Inferior parietal cortex (tissue), 1 donor: ENCODE results near the gene TMEM86B.
"Not testable (repeated sequence)": the region's sequence is repeated elsewhere in the genome, so short reads cannot be mapped to it uniquely, and the experiment has no call there.

ENCODE experiments used
- DNase-seq: peaks from one replicate; pipeline ENCODE4 v3.0.0-alpha.2; 2016; ENCODE audit errors: extremely low spot score

Gene TMEM86B

GRCh38 chr19:55220525-55220924 lies 8.0 kb downstream of the TMEM86B start:
- DNase-seq, result no peak

DNA sequence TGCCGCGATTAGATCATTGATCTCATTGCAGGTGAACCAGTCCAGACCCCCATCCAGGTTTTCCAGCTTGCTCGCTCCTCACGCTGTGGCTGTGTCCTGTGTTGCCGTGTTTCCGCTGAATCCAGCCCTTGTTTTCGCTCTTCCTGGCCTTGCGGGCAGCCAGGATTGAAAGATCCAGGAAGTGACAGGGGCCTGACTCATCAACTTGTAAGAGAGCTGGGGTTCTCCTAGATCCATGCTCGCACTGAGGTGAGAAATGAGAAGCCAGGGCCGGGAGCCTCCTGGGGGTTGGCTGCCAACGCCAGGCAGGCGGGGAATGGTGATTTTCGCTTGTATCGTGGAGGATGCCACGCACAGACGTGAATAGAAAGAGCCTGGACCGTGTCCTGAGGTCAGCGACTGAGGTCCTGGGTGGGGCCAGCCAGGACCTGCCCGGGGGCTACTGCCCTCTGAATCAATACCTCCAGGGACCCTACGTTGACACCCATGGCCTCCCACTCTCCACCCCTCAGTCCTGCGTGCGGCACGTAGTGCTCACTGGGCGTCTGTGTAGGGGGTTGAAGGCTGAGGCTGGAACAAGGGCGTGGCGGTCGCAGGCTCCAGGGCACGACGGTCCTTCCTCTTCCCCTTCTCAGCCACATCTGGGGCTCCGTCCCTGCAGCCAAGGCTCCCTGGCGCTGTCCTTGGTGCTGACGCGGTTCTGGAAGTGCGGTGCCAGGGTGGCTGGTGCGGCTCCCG lies 11.9 kb downstream of the TMEM86B start:
- peak; percentile 92 for DNase-seq

GRCh38 chr19:55213547-55213946 lies 15.0 kb downstream of the TMEM86B start:
- DNase-seq, result no peak

GRCh38 chr19:55212447-55212846 lies 16.1 kb downstream of the TMEM86B start:
- DNase-seq, result no peak

DNA sequence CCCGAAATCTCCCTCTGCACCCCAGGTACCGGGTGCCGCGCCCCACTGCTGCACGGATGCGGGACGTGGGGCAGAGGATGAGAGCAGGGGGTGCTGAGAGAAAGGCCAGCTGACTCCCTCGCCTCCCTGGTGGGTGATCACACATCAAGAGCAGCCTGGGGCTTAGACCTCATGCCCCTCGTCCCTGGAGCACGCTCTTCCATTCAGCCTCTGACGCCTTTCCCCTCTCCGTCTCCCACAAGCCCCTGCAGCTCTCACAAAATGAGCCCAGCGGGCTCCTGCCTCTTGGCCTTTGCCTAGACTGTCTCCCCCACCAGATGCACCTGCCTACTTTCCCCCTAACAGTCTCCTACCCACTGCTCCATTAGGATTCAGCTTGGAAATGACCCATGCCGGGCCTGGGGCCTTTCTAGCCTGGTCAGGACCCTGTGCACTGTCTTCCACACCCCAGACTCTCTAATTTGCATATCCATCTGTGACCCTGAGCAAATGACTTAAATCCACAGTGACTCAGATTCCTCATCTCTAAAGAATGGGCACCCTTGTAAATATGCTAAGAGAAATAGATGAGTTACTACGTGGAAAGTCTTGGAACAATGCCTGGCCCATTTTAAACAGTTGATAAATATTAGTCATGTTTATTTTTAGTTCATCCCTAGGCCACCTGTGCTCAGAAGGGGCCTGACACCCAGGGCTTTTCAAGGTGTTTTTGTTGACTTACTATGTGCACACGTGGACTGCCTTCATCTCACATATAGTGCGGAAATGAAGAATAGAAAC lies 18.7 kb downstream of the TMEM86B start:
- DNase-seq, result no peak

- no peak for DNase-seq
Measured at GRCh38 chr19:55208880-55209692, 19.5 kb downstream of the TMEM86B start, which contains the start of gene PTPRH. Gene PTPRH, minus strand, starts transcription at chr19:55209501. Its CDS starts 68 bp downstream, at chr19:55209433.

- DNase-seq, result peak; percentile 37
Measured at GRCh38 chr19:55206664-55207500, 21.7 kb downstream of the TMEM86B start.

DNA sequence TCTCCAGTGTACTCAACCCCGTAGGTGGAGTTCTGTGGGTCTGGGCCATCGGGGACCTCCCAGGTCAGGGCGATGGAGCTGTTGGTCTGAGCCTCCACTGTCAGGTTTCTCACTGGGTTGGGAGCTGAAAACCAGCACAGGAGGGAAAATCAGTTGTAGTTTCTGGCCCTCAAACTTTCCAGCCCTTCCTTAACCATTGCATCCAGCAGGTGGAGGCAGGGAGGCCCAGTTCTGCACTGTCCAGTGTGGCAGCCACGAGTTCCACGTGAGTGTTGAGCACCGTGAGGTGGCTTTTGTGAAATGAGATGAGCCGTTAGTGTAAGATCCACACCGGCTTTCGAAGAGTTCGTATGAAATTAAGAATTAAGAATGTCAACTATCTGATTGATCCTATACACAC lies 26.4 kb downstream of the TMEM86B start:
- not testable (repeated sequence) for DNase-seq

DNA sequence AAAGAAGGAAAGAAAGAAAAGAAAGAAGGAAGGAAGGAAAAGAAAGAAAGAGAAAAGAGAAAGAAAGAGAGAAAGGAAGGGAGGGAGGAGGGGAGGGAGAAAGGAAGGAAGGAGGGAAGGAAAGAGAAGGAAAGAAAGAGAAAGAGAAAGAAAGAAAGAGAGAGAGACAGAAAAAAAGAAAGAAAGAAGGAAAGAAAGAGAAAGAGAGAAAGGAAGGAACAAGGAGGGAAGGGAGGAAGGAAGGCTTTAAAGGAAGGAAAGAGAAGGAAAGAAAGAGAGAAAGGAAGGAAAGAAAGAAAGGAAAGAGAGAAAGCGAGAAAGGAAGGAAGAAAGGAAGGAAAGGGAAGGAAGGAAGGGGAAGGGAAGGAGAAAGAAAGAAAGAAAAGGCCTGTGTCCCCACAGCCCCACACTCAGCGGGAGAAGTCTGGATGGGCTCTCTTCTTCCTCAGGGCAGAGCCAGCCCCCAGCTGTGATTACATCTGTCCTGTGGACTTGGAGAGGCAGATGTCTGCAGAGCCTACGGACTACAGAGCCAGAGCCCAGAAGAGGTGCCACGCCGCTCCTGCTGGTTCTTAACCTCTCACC lies 28.9 kb downstream of the TMEM86B start:
- DNase-seq, result no peak

- DNase-seq, result no peak
Measured at GRCh38 chr19:55198651-55199050, 29.9 kb downstream of the TMEM86B start.

DNA sequence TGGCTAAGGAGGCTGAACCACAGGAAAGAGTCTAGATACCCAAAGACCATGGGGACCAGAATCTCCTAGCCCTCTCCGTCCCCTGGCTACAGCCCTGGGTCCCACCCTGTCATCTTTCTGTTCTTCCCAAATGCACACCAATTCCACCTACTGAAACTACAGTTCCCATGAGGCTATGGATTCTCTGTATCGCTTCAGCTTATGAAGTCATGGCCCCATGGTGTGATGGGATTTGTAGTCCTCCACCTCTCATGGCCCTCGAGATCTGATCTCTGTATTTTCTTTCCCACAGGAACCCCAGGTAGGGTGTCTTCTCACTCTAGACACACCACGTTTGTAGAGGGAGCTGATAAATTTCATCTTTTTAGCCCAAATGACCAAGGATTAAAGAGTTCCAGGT lies 31.0 kb downstream of the TMEM86B start:
- DNase-seq, result no peak

GRCh38 chr19:55196803-55197202 lies 31.8 kb downstream of the TMEM86B start:
- no peak for DNase-seq

DNA sequence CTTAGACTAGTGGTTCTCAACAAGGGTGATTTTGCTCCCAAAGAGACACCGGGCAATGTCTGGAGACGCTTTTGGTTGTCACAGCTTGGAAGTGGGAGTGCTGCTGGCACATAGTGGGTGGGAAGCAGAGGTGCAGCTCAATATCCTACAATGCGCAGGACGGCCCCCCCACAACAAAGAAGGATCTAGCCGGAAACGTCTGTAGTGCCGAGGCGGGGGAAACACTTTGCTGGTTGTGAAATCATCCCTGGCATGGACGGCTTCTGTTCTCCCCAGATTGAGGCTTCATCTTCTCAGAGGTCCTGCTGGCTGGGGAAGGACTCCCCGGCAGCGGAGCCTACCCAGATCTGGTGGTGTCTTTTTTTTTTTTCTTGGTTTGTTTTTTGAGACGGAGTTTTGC lies 35.1 kb downstream of the TMEM86B start:
- no peak for DNase-seq

GRCh38 chr19:55189403-55189835 lies 39.1 kb downstream of the TMEM86B start:
- peak; percentile 57 for DNase-seq

DNA sequence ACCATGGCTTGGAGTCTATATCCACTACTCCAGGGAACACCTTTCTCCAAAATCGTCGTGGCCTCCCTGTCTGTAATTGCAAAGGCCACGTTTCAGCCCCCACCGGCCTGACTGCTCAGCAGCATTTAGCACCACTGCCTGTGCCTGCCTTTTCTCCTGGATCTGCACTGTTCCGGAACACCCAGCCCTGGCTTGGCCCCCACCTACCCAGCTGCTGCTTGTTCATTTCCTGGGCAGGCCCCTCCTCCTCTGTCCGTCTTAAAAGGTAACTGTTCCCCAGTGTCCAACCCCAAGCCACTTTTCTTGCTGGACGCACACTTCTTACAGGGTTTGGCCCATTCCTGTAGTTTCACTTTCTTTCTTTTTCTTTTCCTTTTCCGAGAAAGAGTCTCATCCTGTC lies 39.9 kb downstream of the TMEM86B start:
- no peak for DNase-seq

DNA sequence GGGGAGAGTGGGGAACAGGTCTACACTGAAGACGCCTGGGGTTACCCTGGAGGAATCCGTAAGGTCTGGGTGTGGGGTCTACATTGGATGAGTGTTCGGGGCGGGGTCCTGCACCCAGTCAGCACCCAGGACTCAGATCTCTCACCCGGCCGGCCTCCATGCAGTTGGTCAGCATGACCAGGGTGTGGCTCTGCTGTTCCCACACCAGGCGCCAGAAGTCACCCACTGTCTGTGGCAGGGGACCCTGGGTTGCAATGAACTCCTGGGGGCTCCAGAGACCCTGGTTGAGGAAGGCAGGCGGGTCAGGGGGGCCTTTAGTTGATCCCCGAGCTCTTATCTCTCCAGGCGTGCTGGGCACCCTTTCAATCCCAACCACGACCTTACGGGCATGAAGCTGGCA lies 42.5 kb downstream of the TMEM86B start:
- DNase-seq, result no peak

- no peak for DNase-seq
Measured at GRCh38 chr19:55181740-55182139, 46.8 kb downstream of the TMEM86B start.

- no peak for DNase-seq
Measured at GRCh38 chr19:55179606-55180484, 48.7 kb downstream of the TMEM86B start, which contains the start of gene SYT5. Gene SYT5, minus strand, starts transcription at chr19:55180289. Its CDS starts 1,248 bp downstream, at chr19:55179041.

DNA sequence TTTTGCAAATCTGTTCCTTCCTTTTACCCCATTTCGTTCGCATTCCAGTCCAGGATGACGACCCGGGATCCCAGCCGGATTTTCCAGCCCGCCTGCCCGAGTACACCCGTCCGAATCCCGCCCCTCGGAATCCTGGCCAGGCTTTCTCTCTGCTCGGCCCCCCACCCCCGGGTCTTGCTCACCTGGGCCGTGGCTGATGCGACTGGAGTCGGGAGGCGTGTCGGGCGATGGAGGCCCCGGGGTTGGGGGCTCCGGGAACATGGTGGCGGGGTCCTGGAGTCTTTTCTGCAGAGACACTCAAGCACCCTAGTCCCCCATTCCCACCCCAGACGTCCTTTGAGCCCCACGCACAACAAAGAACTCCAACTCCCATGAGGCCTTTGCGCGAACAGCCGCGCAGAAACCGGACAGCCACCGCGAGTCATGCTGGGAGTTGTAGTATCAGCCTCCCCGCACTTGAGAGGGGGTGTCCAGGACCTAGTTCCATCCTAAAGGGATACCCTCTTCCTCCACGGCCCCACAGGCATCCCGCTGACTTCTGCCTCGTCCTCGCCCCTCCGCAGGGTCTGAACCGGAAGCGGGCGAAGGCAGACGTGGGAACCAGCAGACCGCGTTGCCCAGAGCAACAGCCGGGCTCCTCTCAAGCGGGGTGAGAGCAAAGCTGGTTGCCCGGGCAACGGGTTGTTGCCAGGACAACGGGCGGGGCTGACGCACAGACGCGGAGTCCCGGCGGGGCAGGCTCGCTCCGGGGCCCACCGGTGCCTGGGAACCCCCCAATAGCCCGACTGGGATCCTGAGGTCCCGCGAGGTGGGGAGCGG lies 49.6 kb downstream of the TMEM86B start:
- DNase-seq, result peak; percentile 80
